ENCODE measurements around the gene STAP1.

GRCh38 chr4:67614186-67614585 is 55.7 kb downstream of the STAP1 start:
- no peak for TF ChIP-seq EZH2 (IDR thresholded peaks at IDR 0.05; ENCODE audit: low read length)
- no peak for TF ChIP-seq CTCF (optimal IDR thresholded peaks at IDR 0.05 in 1 of 3, IDR thresholded peaks at IDR 0.05 in 1 of 3, conservative IDR thresholded peaks at IDR 0.05 in 1 of 3; ENCODE audit: extremely low read depth in 1 of 3, insufficient read depth in 2 of 3, low read length in 3 of 3)
